ENCODE data around the gene CCNE1. TPM values are rescaled to one million over a fixed set of nuclear protein-coding genes. Genes with fewer than 3 reads are reported as not detected.

Gene CCNE1
- total RNA-seq, 4 donors from 2014 or later: 2.9 to 7.3 (median 4.5) TPM

DNA sequence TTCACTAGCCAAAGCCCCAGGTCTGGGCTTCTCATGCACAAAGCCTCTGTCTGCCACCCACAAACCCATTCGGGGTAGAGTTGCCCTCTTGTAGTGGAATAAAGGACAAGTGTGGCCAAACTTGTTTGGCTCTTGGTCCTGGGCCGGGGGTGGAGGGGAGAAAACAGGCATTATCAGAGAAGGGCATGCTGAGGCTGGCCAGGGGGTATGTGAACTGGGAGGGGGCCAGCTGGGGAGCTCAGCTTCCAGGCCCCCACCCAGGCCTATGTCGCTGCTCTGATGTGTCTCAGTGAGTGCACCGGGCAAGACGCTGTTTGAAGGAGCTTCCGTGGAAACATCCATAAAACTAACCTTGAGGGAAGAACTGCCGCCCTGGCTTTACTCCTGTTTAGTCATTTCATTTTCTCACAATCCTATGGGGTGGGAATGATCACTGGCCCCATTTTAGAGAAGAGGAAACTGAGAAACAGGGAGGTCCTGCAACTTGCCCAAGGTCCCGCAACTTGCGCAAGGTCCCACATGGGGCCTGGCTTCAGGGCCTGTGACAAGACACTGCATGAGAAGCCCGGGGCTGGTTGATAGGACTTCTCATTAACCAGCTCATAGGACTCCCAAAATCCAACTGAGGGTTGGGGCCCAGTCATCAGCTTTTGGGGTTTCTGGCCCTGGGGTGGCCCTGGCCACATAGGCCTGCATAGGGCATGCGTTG lies 30.8 kb downstream of the CCNE1 start:
- peaks cover 3 to 10% (median 9%) of the 10 kb centered on the region in 3 donors for H3K27me3 ChIP-seq
- no peaks in the 10 kb centered on the region for H3K9me3 ChIP-seq
- H3K4me1 ChIP-seq: peaks cover 12 to 15% of the 10 kb centered on the region in 2 donors
- no peak overlapping the region for H3K27ac ChIP-seq
- TF ChIP-seq POLR2A (IDR thresholded peaks at IDR 0.05): no peak
- TF ChIP-seq, protein P1, sequence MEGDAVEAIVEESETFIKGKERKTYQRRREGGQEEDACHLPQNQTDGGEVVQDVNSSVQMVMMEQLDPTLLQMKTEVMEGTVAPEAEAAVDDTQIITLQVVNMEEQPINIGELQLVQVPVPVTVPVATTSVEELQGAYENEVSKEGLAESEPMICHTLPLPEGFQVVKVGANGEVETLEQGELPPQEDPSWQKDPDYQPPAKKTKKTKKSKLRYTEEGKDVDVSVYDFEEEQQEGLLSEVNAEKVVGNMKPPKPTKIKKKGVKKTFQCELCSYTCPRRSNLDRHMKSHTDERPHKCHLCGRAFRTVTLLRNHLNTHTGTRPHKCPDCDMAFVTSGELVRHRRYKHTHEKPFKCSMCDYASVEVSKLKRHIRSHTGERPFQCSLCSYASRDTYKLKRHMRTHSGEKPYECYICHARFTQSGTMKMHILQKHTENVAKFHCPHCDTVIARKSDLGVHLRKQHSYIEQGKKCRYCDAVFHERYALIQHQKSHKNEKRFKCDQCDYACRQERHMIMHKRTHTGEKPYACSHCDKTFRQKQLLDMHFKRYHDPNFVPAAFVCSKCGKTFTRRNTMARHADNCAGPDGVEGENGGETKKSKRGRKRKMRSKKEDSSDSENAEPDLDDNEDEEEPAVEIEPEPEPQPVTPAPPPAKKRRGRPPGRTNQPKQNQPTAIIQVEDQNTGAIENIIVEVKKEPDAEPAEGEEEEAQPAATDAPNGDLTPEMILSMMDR (IDR thresholded peaks at IDR 0.05 in 4 of 5, conservative IDR thresholded peaks at IDR 0.05 in 1 of 5): no peak
- in situ Hi-C loops (cut with MboI; ENCODE audit: low sequenced_read_pairs in 4 of 4) (no loop called here), intact Hi-C loops (cut with DNase I; ENCODE audit: low total_unique reads) (no loop called here)
- no peak for DNase-seq
- peak overlapping the region in 1 of 4 donors; percentile 74 for H3K4me3 ChIP-seq
- H3K36me3 ChIP-seq: no peaks in the 10 kb centered on the region
- no peak for ATAC-seq

DNA sequence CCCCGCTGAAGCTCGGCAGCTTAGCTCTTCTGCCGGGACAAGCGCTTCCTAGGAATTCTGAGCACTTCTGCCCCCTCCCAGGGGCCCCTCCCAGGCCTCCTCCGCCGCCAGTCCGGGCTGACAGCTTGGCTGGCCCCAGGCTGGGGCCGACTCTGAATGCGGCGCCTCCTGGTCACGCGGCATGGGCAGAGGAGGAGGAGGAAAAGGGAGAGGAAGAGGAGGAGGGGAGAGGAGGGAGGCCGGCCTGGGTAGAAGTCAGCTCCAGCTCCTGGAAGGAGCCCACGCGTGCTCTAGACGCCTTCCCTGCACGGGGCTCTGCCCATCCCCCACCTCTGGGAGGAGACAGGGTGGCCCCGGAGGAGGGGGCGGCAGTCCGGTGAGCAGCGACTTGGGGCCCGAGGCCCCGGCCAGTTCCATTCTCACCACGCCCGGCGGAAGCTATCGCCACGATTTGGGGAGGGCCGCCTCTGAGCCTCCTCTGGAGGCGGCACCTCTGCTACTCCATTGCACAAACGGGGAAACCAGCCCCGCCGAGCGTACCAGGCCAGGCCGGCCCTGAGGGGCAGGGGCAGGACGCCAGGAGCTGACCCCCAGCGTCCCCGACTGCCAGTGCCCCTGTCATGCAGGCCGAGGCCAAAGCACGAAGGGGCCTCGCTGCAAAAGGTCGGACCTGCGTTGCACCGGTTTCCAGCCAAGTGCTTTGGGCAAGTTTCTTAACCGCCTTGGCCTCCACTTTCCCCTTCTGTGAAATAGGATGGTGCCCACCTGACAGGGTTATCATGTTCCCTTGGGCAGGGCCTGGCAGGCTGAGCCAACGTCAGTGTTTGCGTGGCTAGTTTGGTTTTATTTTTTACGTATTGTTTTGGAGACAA lies 31.6 kb downstream of the CCNE1 start:
- H3K36me3 ChIP-seq: no peaks in the 10 kb centered on the region
- intact Hi-C loops (cut with DNase I; ENCODE audit: low total_unique reads) (no loop called here), in situ Hi-C loops (cut with MboI; ENCODE audit: low sequenced_read_pairs in 4 of 4) (no loop called here)
- ATAC-seq (no peak), DNase-seq (no peak)
- TF ChIP-seq POLR2A (IDR thresholded peaks at IDR 0.05): no peak
- TF ChIP-seq, protein P1 (IDR thresholded peaks at IDR 0.05 in 4 of 5, conservative IDR thresholded peaks at IDR 0.05 in 1 of 5): no peak
- peak overlapping the region in 1 of 4 donors; percentile 92 for H3K27ac ChIP-seq
- peaks cover 12 to 15% of the 10 kb centered on the region in 2 donors for H3K4me1 ChIP-seq
- peaks cover 3 to 10% (median 9%) of the 10 kb centered on the region in 3 donors for H3K27me3 ChIP-seq
- H3K9me3 ChIP-seq: no peaks in the 10 kb centered on the region
- H3K4me3 ChIP-seq: peak overlapping the region in 3 of 4 donors; percentile 67 to 88 (median 74)

DNA sequence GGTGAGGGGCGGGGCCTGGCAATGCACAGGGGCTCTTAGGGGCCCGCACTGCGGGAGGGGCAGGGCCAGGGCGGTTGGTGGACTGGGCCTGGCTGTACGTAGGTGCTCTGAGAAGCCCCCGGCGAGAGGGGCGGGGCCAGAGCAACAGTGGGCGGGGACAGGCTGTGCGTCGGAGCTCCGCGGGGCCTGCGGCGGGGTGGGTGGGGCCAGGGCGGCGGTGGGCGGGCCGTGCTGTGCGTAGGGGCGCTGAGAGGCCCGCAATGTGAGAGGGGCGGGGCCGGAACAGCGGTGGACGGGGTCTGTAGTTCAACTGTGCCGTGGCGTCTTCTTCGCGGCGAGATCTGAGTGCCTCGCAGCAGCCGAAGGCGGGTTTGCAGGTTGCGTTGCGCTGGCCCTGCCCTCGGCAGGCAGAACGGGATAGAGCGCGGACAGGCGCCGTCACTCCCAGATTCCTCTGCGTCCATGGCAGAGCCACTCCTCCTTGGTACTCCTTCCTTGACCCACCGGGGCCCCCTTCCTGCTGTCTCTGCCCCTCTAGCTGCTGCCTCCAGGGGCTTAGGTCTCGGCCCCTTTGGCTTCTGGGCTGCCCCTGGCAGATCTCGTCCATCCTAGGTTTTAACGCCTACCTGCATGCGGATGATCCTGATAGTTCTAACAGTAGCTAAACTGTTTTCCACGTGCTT lies 33.2 kb downstream of the CCNE1 start:
- DNase-seq: peak; percentile 86 to 90
- intact Hi-C loops (cut with DNase I; ENCODE audit: low total_unique reads): loop anchor here (1.0 kb wide), 3 partner anchors 29 to 97 kb away; partner anchors contain the start of genes CCNE1 and URI1

More for the DNA sequence above, 33.2 kb downstream of the CCNE1 start:
- Histone ChIP-seq H3K4me3 (peak overlapping the region; percentile 67 to 88 (median 74)), H3K4me1 (peaks cover 12 to 15% of the 10 kb centered on the region in 2 donors), H3K27me3 (peaks cover 0 to 8% (median 7%) of the 10 kb centered on the region in 3 donors), H3K27ac (peak overlapping the region; percentile 76 to 92 (median 90)), H3K9me3 (no peaks in the 10 kb centered on the region), H3K36me3 (no peaks in the 10 kb centered on the region)
- peak; percentile 9 to 50 for TF ChIP-seq POLR2A (IDR thresholded peaks at IDR 0.05)
- TF ChIP-seq, protein P1 (IDR thresholded peaks at IDR 0.05 in 4 of 5, conservative IDR thresholded peaks at IDR 0.05 in 1 of 5): peak in 1 of 5 experiments; percentile 9
- in situ Hi-C loops (cut with MboI; ENCODE audit: low sequenced_read_pairs in 4 of 4): no loop called here
- ATAC-seq: peak; percentile 86 to 89
